Epidermal melanocyte (primary cell): Measurements from ENCODE around the gene RPL27.

ENCODE experiments used
- DNase-seq: peaks from one replicate; pipeline ENCODE4 v3.0.0; 2011; ENCODE audit warnings: low spot score; ENCODE audit not compliant: insufficient read length

Gene RPL27

GRCh38 chr17:43051969-43052368 lies 53.8 kb downstream of the RPL27 start:
- DNase-seq: no peak
